ENCODE measurements around the gene SDR42E2. TPM values are rescaled to one million over a fixed set of nuclear protein-coding genes. Genes with fewer than 3 reads are reported as not detected.
A peak's percentile ranks its signal among the peaks of the same experiment; 100 is the strongest.

SDR42E2 gene
- total RNA-seq, 1 donor, result not detected

DNA sequence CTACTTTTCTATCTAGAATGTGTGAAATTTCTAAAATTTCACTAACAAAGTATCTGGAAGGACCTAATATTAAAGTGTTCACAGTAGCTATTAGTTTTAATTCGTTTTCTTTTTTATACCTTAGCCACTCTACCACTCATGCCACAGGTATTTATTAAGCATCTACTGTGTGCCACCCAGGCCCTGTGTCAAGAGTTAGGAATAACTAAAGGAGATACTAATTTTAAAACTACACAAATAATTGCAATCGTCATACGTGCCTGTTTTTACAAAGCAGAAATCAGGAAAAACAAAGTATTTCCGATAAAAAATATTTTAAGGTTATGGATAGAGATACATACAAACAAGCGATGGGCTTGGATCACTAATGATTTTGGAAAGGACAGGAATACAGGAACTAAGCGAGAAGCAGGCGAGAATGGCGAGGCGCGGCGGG is 43.3 kb downstream of the SDR42E2 start:
- no peak for DNase-seq (ENCODE audit: low read depth)
- TF ChIP-seq, protein P1, sequence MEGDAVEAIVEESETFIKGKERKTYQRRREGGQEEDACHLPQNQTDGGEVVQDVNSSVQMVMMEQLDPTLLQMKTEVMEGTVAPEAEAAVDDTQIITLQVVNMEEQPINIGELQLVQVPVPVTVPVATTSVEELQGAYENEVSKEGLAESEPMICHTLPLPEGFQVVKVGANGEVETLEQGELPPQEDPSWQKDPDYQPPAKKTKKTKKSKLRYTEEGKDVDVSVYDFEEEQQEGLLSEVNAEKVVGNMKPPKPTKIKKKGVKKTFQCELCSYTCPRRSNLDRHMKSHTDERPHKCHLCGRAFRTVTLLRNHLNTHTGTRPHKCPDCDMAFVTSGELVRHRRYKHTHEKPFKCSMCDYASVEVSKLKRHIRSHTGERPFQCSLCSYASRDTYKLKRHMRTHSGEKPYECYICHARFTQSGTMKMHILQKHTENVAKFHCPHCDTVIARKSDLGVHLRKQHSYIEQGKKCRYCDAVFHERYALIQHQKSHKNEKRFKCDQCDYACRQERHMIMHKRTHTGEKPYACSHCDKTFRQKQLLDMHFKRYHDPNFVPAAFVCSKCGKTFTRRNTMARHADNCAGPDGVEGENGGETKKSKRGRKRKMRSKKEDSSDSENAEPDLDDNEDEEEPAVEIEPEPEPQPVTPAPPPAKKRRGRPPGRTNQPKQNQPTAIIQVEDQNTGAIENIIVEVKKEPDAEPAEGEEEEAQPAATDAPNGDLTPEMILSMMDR (IDR thresholded peaks at IDR 0.05; ENCODE audit: insufficient read depth, low read length), result no peak
- H3K4me3 ChIP-seq (ENCODE audit: low read depth, low read length), result peak overlapping the region; percentile 90

DNA sequence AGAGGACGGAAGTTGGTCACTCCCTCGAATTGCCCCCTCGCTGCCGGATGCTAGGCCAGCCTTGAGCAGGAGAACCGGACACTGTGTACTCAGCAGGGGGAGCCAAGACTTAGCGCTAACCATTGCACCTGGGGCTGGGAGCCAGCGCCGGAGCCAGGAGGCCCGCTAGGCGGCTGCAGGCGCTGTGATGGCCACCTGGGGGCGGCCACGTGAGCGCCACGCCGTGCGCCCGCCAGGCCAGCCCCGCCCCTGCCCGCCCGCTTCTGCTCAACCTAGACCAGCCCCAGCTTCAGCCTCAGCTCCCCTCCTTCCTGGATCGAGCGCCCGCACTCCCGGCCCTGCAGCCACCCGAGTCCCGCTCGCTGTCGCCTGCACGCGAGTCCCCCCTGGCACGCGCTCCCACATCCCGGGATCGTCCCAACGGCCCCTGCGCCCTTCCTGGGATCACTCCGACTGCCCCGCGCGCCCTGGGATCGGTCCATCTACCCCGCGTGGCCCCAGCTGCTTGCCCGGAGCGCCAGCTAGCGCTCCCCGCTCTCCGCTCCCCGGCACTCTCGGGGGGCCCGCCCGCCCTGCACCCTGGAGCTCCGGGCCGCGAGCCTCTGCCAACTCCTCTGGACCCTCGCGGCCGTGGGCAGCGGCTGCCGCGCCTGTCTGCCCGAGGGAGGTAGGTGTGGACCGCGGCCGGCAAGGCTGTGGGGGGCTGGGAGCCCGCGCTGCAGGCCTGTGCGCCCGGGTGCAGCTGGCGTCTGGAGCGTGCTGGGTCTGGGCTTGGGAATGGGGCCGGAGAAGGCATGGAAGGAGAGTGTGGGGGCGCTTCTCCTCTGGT is 43.9 kb downstream of the SDR42E2 start, which contains the start of gene EEF2K:
EEF2K (plus strand) TSS at position 266 of the 829 bp plus-strand sequence. CDS start 19,452 bp downstream, outside the sequence.
- DNase-seq (ENCODE audit: low read depth), result peak; percentile 95
- TF ChIP-seq, protein P1 (IDR thresholded peaks at IDR 0.05; ENCODE audit: insufficient read depth, low read length), result peak; percentile 63
- peak within 1 kb of the TSS; percentile 90 for H3K4me3 ChIP-seq (ENCODE audit: low read depth, low read length)

DNA sequence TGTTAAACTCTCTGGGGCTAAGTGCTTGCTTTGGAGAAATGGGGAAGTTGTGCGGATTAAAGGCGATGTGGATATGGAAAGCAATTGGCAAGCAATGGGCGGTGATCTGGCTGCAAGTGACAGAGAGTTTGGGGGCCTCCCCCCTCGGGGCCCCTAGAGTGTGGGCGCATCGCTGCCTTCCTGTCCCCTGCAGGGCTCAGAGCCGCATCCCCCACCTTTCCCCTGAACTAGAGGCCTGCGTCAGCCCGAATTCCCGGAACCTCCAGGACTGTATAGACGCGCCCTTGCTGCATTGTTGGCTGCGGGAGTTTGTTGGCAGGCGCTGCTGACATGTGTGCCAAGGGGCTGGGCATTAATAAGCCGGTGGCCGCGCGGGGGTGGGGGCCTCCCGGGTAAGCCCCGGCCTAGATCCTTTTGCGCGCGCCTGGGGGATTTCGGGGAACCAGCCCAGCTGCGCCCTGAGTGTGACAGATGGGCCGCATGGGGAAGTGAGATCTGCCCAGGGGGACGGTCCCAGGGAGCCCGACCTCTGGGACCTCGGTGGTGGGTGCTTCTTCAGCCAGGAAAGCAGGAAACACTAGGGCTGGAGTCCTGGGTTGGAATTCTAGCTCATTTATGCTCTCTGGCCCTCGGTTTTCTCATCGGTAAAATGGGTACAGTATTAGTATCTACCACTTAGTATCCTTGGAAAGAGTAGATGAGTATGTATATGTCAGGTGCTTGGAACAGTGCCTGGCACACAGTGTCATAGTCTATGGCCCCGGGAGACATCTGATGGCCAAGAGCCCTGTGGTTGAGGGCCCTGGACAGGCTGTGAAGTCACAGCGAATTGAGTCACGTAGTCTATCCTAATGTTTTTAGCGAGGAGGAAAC is 44.8 kb downstream of the SDR42E2 start:
- peak overlapping the region; percentile 90 for H3K4me3 ChIP-seq (ENCODE audit: low read depth, low read length)
- peak; percentile 90 for DNase-seq (ENCODE audit: low read depth)
- TF ChIP-seq, protein P1 (IDR thresholded peaks at IDR 0.05; ENCODE audit: insufficient read depth, low read length), result no peak

DNA sequence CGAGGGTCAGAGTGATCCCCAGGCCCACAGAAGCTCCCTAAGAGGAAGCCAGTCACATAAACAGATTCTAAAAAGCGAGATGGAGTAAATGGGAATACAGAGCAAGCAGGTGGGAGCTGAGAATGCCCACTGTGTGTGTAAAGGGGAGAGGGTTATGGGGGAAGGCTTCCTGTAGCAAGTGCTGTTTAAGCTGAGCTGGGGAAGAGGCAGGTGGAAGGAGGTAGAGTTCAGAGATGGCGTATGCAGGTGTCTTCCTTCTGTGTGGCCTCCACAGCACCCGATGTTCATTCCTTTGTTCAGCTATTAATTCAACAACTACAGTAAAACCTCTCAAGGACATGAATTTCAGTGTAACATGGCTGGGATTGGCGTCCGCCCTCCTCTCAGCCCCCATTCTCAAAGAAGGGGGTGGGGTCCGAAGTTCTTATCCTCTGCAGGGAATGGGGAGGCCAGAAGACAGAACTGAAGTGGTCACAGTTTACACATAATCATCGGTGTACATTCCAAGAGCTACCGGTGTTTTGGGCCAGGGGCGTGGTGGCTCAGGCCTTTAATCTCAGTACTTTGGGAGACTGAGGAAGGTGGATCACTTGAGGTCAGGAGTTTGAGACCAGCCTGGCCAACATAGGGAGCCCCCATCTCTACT is 45.5 kb downstream of the SDR42E2 start:
- no peak for DNase-seq (ENCODE audit: low read depth)
- peak overlapping the region; percentile 90 for H3K4me3 ChIP-seq (ENCODE audit: low read depth, low read length)
- TF ChIP-seq, protein P1 (IDR thresholded peaks at IDR 0.05; ENCODE audit: insufficient read depth, low read length), result no peak

DNA sequence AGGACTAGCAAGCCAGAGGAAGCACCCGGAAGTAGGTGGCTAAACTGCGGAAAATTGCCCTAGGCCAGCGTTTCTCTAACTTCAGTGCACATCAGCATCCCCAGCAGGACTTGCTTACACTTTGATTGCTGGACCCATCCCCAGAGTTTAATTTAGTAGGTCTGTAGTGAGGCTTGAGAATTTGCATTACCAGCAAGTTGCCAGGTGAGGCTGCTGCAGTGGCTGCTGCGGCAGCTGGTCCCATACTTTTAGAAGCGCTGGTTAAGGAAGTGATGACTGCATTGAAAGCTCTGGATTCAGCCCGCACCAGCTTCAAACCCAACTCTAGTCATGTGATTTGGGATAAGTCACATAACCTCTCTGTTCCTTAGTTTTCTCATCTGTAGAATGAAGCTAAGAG is 48.0 kb downstream of the SDR42E2 start:
- TF ChIP-seq, protein P1 (IDR thresholded peaks at IDR 0.05; ENCODE audit: insufficient read depth, low read length), result no peak
- H3K4me3 ChIP-seq (ENCODE audit: low read depth, low read length), result no peak overlapping the region
- no peak for DNase-seq (ENCODE audit: low read depth)

DNA sequence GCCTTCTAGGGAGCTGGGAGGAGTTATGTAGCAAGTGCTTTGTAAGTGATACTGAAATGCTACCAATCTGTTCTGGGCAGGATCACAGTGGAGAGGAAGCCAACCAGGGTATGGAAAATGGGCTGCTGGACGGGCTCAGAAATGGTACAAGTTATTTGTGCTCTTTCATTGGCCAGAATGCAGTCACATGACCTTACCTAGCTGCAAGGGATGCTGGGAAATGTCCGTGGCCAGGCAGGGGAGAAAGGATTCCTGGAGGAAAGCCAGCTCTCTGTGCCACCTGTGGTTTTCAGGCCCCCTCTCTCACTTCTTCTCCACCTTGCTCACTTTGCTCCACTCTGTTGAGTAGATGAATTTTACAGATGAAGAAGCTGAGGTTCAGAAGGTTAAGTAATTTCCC is 48.5 kb downstream of the SDR42E2 start:
- H3K4me3 ChIP-seq (ENCODE audit: low read depth, low read length), result no peak overlapping the region
- DNase-seq (ENCODE audit: low read depth), result no peak
- TF ChIP-seq, protein P1 (IDR thresholded peaks at IDR 0.05; ENCODE audit: insufficient read depth, low read length), result no peak

Measured in fibroblast of the aortic adventitia (primary cell).